HEK293 (cell line): ENCODE data around the gene PSORS1C1.
A peak's percentile ranks its signal among the peaks of the same experiment; 100 is the strongest.

Source experiments
- BCL11A ChIP-seq: fragments of 450-650 bp; formaldehyde crosslinking; IDR thresholded peaks from 2 replicates; pipeline ENCODE4 v1.5.1; 2016; ENCODE audit warnings: low read depth, missing biosample characterization, missing genetic modification characterization
- OSR2 ChIP-seq: fragments of 450-650 bp; formaldehyde crosslinking; IDR thresholded peaks from 2 replicates; pipeline ENCODE4 v1.5.1; 2016; ENCODE audit warnings: missing biosample characterization, missing genetic modification characterization
- REPIN1 ChIP-seq: fragments of 450-650 bp; formaldehyde crosslinking; IDR thresholded peaks from 2 replicates; pipeline ENCODE4 v1.5.1; 2017; ENCODE audit warnings: missing biosample characterization, missing genetic modification characterization, low read depth
- TRIM28 ChIP-seq: IDR thresholded peaks from 2 replicates; pipeline ENCODE4 v1.6.1; 2011; ENCODE audit warnings: low read length, control low read depth, borderline replicate concordance
- YY2 ChIP-seq: fragments of 450-650 bp; formaldehyde crosslinking; IDR thresholded peaks from 2 replicates; pipeline ENCODE4 v1.5.1; 2016; ENCODE audit warnings: missing biosample characterization, missing genetic modification characterization
- ZBTB17 ChIP-seq: fragments of 450-650 bp; formaldehyde crosslinking; IDR thresholded peaks from 2 replicates; pipeline ENCODE4 v1.5.1; 2016; ENCODE audit warnings: missing biosample characterization, missing genetic modification characterization
- ZBTB7A ChIP-seq: fragments of 450-650 bp; formaldehyde crosslinking; IDR thresholded peaks from 2 replicates; pipeline ENCODE4 v1.5.1; 2016; ENCODE audit warnings: low read depth, missing biosample characterization, missing genetic modification characterization
- ZIC2 ChIP-seq: fragments of 450-650 bp; formaldehyde crosslinking; IDR thresholded peaks from 2 replicates; pipeline ENCODE4 v1.5.1; 2016; ENCODE audit warnings: missing biosample characterization, missing genetic modification characterization
- ZNF157 ChIP-seq: fragments of 450-650 bp; formaldehyde crosslinking; IDR thresholded peaks from 2 replicates; pipeline ENCODE4 v1.5.1; 2016; ENCODE audit warnings: missing biosample characterization, missing genetic modification characterization
- ZNF248 ChIP-seq: fragments of 450-650 bp; formaldehyde crosslinking; IDR thresholded peaks from 2 replicates; pipeline ENCODE4 v1.5.1; 2017; ENCODE audit warnings: missing biosample characterization, missing genetic modification characterization
- ZNF394 ChIP-seq: fragments of 450-650 bp; formaldehyde crosslinking; IDR thresholded peaks from 2 replicates; pipeline ENCODE4 v1.5.1; 2016; ENCODE audit warnings: missing biosample characterization, missing genetic modification characterization, mild to moderate bottlenecking, moderate library complexity, borderline replicate concordance
- ZNF548 ChIP-seq: fragments of 450-650 bp; formaldehyde crosslinking; IDR thresholded peaks from 2 replicates; pipeline ENCODE4 v1.5.1; 2016; ENCODE audit warnings: missing biosample characterization, missing genetic modification characterization
- ZNF560 ChIP-seq: fragments of 450-650 bp; formaldehyde crosslinking; IDR thresholded peaks from 2 replicates; pipeline ENCODE4 v1.5.1; 2017; ENCODE audit warnings: missing biosample characterization, missing genetic modification characterization, borderline replicate concordance
- ZNF561 ChIP-seq: fragments of 450-650 bp; IDR thresholded peaks from 2 replicates; pipeline ENCODE4 v1.5.1; 2018; ENCODE audit warnings: missing biosample characterization, missing genetic modification characterization, borderline replicate concordance
- ZNF571 ChIP-seq: fragments of 450-650 bp; formaldehyde crosslinking; IDR thresholded peaks from 2 replicates; pipeline ENCODE4 v1.5.0; 2017; ENCODE audit warnings: missing biosample characterization, missing genetic modification characterization
- ZNF660 ChIP-seq: fragments of 450-650 bp; IDR thresholded peaks from 2 replicates; pipeline ENCODE4 v1.5.1; 2018; ENCODE audit warnings: missing biosample characterization, mild to moderate bottlenecking, missing genetic modification characterization
- ZNF664 ChIP-seq: fragments of 450-650 bp; formaldehyde crosslinking; IDR thresholded peaks from 2 replicates; pipeline ENCODE4 v1.5.1; 2016; ENCODE audit warnings: missing biosample characterization, missing genetic modification characterization
- ZNF670 ChIP-seq: fragments of 450-650 bp; formaldehyde crosslinking; IDR thresholded peaks from 2 replicates; pipeline ENCODE4 v1.5.1; 2016; ENCODE audit warnings: missing biosample characterization, missing genetic modification characterization, low read depth
- ZNF707 ChIP-seq: fragments of 450-650 bp; formaldehyde crosslinking; IDR thresholded peaks from 2 replicates; pipeline ENCODE4 v1.5.1; 2016; ENCODE audit warnings: missing biosample characterization, missing genetic modification characterization
- ZNF837 ChIP-seq: fragments of 450-650 bp; formaldehyde crosslinking; IDR thresholded peaks from 2 replicates; pipeline ENCODE4 v1.5.1; 2016; ENCODE audit warnings: missing biosample characterization, missing genetic modification characterization
- ZNF843 ChIP-seq: fragments of 450-650 bp; formaldehyde crosslinking; IDR thresholded peaks from 2 replicates; pipeline ENCODE4 v1.5.1; 2016; ENCODE audit warnings: missing biosample characterization, missing genetic modification characterization
- TF ChIP-seq, protein P1 (sequence below): fragments of 450-650 bp; formaldehyde crosslinking; IDR thresholded peaks from 2 replicates; pipeline ENCODE4 v1.5.1; 2016; ENCODE audit warnings: missing biosample characterization, missing genetic modification characterization
- TF ChIP-seq, protein P2 (sequence below): fragments of 450-650 bp; formaldehyde crosslinking; IDR thresholded peaks from 2 replicates; pipeline ENCODE4 v1.5.1; 2017; ENCODE audit warnings: missing biosample characterization, missing genetic modification characterization
- TF ChIP-seq, protein P3 (sequence below): fragments of 450-650 bp; formaldehyde crosslinking; IDR thresholded peaks from 2 replicates; pipeline ENCODE4 v1.5.1; 2016; ENCODE audit warnings: missing biosample characterization, missing genetic modification characterization
- TF ChIP-seq, protein P4 (sequence below): fragments of 450-650 bp; formaldehyde crosslinking; IDR thresholded peaks from 2 replicates; pipeline ENCODE4 v1.5.1; 2016; ENCODE audit warnings: missing biosample characterization, missing genetic modification characterization
- TF ChIP-seq, protein P5 (sequence below): fragments of 450-650 bp; IDR thresholded peaks from 2 replicates; pipeline ENCODE4 v1.5.1; 2018; ENCODE audit warnings: missing biosample characterization, missing genetic modification characterization
- TF ChIP-seq, protein P6 (sequence below): fragments of 450-650 bp; formaldehyde crosslinking; IDR thresholded peaks from 2 replicates; pipeline ENCODE4 v1.5.1; 2016; ENCODE audit warnings: missing biosample characterization, missing genetic modification characterization, borderline replicate concordance
- TF ChIP-seq, protein P7 (sequence below): fragments of 450-650 bp; formaldehyde crosslinking; optimal IDR thresholded peaks from 2 replicates; pipeline ENCODE3; 2016; ENCODE audit warnings: missing biosample characterization, mild to moderate bottlenecking, missing genetic modification characterization

PSORS1C1 gene

DNA sequence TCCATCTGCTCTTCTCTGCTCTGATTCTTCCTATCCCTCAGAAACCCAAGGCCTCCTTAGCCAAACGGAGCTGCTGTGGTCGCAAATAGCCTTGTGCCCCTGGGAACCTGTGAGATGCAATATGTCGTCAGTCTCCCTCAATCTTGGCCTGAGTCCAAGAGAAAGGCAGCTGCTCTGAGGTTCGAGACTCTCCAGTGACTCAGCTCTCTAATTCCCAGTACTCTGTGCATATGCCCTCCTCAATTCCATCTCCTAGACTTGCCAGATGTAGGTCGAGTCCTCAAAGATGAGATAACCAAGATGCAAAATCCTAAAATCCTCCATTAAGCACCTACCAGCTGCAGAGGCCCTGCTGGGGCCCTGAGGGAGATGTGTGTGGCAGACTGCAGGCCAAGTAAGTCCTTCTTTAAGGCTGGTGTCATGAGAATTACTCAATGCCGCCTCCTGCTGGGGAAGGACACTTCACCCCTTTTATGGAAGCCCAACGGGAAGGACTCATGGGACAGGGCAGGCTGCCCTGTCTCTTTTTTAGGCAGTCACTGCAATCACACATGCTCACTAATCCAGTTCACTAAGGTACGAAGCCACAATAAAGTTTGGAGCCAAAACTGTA lies 30.8 kb upstream of the PSORS1C1 start (continued):
- TF ChIP-seq, protein P1, sequence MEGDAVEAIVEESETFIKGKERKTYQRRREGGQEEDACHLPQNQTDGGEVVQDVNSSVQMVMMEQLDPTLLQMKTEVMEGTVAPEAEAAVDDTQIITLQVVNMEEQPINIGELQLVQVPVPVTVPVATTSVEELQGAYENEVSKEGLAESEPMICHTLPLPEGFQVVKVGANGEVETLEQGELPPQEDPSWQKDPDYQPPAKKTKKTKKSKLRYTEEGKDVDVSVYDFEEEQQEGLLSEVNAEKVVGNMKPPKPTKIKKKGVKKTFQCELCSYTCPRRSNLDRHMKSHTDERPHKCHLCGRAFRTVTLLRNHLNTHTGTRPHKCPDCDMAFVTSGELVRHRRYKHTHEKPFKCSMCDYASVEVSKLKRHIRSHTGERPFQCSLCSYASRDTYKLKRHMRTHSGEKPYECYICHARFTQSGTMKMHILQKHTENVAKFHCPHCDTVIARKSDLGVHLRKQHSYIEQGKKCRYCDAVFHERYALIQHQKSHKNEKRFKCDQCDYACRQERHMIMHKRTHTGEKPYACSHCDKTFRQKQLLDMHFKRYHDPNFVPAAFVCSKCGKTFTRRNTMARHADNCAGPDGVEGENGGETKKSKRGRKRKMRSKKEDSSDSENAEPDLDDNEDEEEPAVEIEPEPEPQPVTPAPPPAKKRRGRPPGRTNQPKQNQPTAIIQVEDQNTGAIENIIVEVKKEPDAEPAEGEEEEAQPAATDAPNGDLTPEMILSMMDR (tag by site-specific recombination) = peak; percentile 12; the same call in 1 of the 2 replicates
- TF ChIP-seq TRIM28 = peak; percentile 72; the same call in 1 of the 2 replicates
- TF ChIP-seq ZNF157 (tag by site-specific recombination) = no peak
- TF ChIP-seq ZNF248 (tag by site-specific recombination) = no peak
- TF ChIP-seq, protein P2, sequence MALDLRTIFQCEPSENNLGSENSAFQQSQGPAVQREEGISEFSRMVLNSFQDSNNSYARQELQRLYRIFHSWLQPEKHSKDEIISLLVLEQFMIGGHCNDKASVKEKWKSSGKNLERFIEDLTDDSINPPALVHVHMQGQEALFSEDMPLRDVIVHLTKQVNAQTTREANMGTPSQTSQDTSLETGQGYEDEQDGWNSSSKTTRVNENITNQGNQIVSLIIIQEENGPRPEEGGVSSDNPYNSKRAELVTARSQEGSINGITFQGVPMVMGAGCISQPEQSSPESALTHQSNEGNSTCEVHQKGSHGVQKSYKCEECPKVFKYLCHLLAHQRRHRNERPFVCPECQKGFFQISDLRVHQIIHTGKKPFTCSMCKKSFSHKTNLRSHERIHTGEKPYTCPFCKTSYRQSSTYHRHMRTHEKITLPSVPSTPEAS (tag by site-specific recombination) = no peak
- TF ChIP-seq, protein P3, sequence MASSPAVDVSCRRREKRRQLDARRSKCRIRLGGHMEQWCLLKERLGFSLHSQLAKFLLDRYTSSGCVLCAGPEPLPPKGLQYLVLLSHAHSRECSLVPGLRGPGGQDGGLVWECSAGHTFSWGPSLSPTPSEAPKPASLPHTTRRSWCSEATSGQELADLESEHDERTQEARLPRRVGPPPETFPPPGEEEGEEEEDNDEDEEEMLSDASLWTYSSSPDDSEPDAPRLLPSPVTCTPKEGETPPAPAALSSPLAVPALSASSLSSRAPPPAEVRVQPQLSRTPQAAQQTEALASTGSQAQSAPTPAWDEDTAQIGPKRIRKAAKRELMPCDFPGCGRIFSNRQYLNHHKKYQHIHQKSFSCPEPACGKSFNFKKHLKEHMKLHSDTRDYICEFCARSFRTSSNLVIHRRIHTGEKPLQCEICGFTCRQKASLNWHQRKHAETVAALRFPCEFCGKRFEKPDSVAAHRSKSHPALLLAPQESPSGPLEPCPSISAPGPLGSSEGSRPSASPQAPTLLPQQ = peak; percentile 77
- TF ChIP-seq, protein P4, sequence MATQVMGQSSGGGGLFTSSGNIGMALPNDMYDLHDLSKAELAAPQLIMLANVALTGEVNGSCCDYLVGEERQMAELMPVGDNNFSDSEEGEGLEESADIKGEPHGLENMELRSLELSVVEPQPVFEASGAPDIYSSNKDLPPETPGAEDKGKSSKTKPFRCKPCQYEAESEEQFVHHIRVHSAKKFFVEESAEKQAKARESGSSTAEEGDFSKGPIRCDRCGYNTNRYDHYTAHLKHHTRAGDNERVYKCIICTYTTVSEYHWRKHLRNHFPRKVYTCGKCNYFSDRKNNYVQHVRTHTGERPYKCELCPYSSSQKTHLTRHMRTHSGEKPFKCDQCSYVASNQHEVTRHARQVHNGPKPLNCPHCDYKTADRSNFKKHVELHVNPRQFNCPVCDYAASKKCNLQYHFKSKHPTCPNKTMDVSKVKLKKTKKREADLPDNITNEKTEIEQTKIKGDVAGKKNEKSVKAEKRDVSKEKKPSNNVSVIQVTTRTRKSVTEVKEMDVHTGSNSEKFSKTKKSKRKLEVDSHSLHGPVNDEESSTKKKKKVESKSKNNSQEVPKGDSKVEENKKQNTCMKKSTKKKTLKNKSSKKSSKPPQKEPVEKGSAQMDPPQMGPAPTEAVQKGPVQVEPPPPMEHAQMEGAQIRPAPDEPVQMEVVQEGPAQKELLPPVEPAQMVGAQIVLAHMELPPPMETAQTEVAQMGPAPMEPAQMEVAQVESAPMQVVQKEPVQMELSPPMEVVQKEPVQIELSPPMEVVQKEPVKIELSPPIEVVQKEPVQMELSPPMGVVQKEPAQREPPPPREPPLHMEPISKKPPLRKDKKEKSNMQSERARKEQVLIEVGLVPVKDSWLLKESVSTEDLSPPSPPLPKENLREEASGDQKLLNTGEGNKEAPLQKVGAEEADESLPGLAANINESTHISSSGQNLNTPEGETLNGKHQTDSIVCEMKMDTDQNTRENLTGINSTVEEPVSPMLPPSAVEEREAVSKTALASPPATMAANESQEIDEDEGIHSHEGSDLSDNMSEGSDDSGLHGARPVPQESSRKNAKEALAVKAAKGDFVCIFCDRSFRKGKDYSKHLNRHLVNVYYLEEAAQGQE (tag by site-specific recombination) = no peak
- TF ChIP-seq REPIN1 = no peak
- no peak for TF ChIP-seq ZNF670 (tag by site-specific recombination)
- TF ChIP-seq BCL11A (tag by site-specific recombination) = no peak
- TF ChIP-seq, protein P5, sequence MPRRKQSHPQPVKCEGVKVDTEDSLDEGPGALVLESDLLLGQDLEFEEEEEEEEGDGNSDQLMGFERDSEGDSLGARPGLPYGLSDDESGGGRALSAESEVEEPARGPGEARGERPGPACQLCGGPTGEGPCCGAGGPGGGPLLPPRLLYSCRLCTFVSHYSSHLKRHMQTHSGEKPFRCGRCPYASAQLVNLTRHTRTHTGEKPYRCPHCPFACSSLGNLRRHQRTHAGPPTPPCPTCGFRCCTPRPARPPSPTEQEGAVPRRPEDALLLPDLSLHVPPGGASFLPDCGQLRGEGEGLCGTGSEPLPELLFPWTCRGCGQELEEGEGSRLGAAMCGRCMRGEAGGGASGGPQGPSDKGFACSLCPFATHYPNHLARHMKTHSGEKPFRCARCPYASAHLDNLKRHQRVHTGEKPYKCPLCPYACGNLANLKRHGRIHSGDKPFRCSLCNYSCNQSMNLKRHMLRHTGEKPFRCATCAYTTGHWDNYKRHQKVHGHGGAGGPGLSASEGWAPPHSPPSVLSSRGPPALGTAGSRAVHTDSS (tag by site-specific recombination) = no peak
- TF ChIP-seq ZNF571 (tag by site-specific recombination) = no peak
- TF ChIP-seq ZIC2 (tag by site-specific recombination) = peak; percentile 39; the same call in 1 of the 2 replicates
- TF ChIP-seq, protein P6, sequence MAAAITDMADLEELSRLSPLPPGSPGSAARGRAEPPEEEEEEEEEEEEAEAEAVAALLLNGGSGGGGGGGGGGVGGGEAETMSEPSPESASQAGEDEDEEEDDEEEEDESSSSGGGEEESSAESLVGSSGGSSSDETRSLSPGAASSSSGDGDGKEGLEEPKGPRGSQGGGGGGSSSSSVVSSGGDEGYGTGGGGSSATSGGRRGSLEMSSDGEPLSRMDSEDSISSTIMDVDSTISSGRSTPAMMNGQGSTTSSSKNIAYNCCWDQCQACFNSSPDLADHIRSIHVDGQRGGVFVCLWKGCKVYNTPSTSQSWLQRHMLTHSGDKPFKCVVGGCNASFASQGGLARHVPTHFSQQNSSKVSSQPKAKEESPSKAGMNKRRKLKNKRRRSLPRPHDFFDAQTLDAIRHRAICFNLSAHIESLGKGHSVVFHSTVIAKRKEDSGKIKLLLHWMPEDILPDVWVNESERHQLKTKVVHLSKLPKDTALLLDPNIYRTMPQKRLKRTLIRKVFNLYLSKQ = no peak
- TF ChIP-seq OSR2 (tag by site-specific recombination) = no peak
- TF ChIP-seq ZNF664 (tag by site-specific recombination) = no peak
- TF ChIP-seq ZBTB17 (tag by site-specific recombination) = peak; percentile 92
- TF ChIP-seq ZNF660 = 0 out of 2 replicates have a peak, but pooled peaks have one; percentile 64
- TF ChIP-seq ZNF837 (tag by site-specific recombination) = no peak
- TF ChIP-seq ZBTB7A (tag by site-specific recombination) = no peak
- TF ChIP-seq ZNF843 = no peak
- TF ChIP-seq ZNF707 = no peak
- peak; percentile 74 for TF ChIP-seq ZNF561 (tag by site-specific recombination)
- no peak for TF ChIP-seq YY2 (tag by site-specific recombination)
- TF ChIP-seq ZNF560 (tag by site-specific recombination) = no peak
- no peak for TF ChIP-seq ZNF548 (tag by site-specific recombination)
- peak; percentile 47; the same call in 1 of the 2 replicates for TF ChIP-seq ZNF394 (tag by site-specific recombination)
- TF ChIP-seq, protein P7, sequence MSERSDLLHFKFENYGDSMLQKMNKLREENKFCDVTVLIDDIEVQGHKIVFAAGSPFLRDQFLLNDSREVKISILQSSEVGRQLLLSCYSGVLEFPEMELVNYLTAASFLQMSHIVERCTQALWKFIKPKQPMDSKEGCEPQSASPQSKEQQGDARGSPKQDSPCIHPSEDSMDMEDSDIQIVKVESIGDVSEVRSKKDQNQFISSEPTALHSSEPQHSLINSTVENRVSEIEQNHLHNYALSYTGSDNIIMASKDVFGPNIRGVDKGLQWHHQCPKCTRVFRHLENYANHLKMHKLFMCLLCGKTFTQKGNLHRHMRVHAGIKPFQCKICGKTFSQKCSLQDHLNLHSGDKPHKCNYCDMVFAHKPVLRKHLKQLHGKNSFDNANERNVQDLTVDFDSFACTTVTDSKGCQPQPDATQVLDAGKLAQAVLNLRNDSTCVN (tag by site-specific recombination) = no peak
